ENCODE results near the gene XPO5.
A peak's percentile ranks its signal among the peaks of the same experiment; 100 is the strongest.

Gene XPO5

GRCh38 chr6:43497689-43498088 is 78.1 kb downstream of the XPO5 start:
- no peak for DNase-seq (ENCODE audit: low spot score)

- DNase-seq (ENCODE audit: low spot score), result no peak
These were observed 78.8 kb downstream of the XPO5 start for GRCh38 chr6:43497129-43497396.

- DNase-seq (ENCODE audit: low spot score), result no peak
These were observed 79.3 kb downstream of the XPO5 start for GRCh38 chr6:43496370-43497128.

- no peak for DNase-seq (ENCODE audit: low spot score)
These were observed 80.4 kb downstream of the XPO5 start for GRCh38 chr6:43495409-43495941.

GRCh38 chr6:43494766-43495165 is 81.1 kb downstream of the XPO5 start:
- no peak for DNase-seq (ENCODE audit: low spot score)

- DNase-seq (ENCODE audit: low spot score), result no peak
These were observed 81.5 kb downstream of the XPO5 start for GRCh38 chr6:43494321-43494720.

GRCh38 chr6:43493833-43494232 is 82.0 kb downstream of the XPO5 start:
- DNase-seq (ENCODE audit: low spot score), result no peak

- DNase-seq (ENCODE audit: low spot score), result no peak
These were observed 82.6 kb downstream of the XPO5 start for GRCh38 chr6:43493230-43493629.

- no peak for DNase-seq (ENCODE audit: low spot score)
These were observed 83.2 kb downstream of the XPO5 start for GRCh38 chr6:43492673-43493072.

GRCh38 chr6:43491750-43492661 is 83.8 kb downstream of the XPO5 start:
- no peak for DNase-seq (ENCODE audit: low spot score)

- no peak for DNase-seq (ENCODE audit: low spot score)
These were observed 85.3 kb downstream of the XPO5 start for GRCh38 chr6:43490523-43490939.

- no peak for DNase-seq (ENCODE audit: low spot score)
These were observed 86.4 kb downstream of the XPO5 start for GRCh38 chr6:43489277-43490072.

GRCh38 chr6:43488667-43489276 is 87.1 kb downstream of the XPO5 start:
- no peak for DNase-seq (ENCODE audit: low spot score)

- no peak for DNase-seq (ENCODE audit: low spot score)
These were observed 94.1 kb downstream of the XPO5 start for GRCh38 chr6:43481591-43482236.

GRCh38 chr6:43481075-43481474 is 94.8 kb downstream of the XPO5 start:
- no peak for DNase-seq (ENCODE audit: low spot score)

GRCh38 chr6:43478008-43478372 is 97.8 kb downstream of the XPO5 start:
- DNase-seq (ENCODE audit: low spot score), result no peak

- DNase-seq (ENCODE audit: low spot score), result peak; percentile 96
These were observed 98.4 kb downstream of the XPO5 start, which contains the start of gene TJAP1 for GRCh38 chr6:43477235-43478007. Gene TJAP1, plus strand, starts transcription at chr6:43477570. Its CDS starts 21,432 bp downstream, at chr6:43499002.

GRCh38 chr6:43476746-43477145 is 99.1 kb downstream of the XPO5 start:
- no peak for DNase-seq (ENCODE audit: low spot score)

GRCh38 chr6:43475516-43475915 is 100.3 kb downstream of the XPO5 start:
- no peak for DNase-seq (ENCODE audit: low spot score)

GRCh38 chr6:43472515-43472914 is 103.3 kb downstream of the XPO5 start:
- no peak for DNase-seq (ENCODE audit: low spot score)
